IPS-11a (cell line): ENCODE measurements around the gene GOLT1A.
"Not testable (repeated sequence)": the region's sequence is repeated elsewhere in the genome, so short reads cannot be mapped to it uniquely, and the experiment has no call there.

Experiments
- H3K4me3 ChIP-seq: one replicate; pipeline ENCODE4 v1.5.1; 2013; ENCODE audit warnings: low read depth, low read length, control low read depth

The GOLT1A gene

DNA sequence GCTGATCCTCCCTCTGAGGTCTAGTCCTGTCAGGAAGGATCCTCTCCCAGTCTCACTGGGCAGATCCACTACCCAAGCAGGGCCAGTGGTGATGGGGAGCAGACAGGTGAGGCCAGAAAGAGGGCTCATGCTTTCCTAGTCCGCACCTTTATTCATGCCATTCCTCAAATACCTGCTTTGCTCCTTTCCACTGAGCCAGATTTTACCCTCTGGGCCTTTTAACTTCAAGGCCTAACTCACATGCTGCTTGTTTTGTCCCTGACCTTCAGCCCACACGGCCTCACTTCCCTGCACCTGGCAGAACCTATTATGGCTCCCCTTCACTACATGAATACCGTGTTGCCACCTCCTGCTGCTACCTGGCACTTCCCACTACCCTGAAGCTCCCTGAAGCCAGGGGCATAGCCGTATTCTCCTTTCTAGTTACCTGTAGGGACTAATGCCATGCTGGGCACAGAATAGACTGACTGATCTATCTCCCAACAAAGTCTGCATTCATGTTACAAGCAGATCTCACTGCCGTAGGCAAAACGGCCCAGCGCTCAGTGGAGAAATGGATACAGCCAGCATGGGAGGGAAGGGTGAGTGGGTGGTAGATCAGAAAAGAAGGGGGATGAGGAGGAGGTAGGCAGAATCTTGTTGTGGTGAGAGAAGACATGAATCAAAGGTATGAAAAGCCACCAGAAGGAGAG lies 36.1 kb upstream of the GOLT1A start:
- H3K4me3 ChIP-seq, result no peak overlapping the region

- no peak overlapping the region for H3K4me3 ChIP-seq
These were observed 35.2 kb upstream of the GOLT1A start for GRCh38 chr1:204248954-204249353.

DNA sequence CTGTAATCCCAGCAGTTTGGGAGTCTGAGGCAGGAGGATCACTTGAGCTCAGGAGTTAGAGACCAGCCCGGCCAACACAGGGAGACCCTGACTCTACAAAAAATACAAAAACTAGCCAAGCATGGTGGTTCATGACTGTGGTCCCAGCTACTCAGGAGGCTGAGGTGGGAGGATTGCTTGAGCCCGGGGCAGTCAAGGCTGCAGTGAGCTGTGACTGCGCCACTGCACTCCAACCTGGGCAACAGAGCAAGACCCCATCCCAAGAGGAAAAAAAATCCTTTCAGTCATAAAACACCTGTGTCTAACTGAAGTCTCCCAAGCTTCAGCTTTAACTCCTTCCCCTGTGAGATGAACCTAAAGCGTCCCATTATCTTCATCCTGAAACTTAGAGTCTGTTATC lies 33.1 kb upstream of the GOLT1A start:
- H3K4me3 ChIP-seq, result no peak overlapping the region

DNA sequence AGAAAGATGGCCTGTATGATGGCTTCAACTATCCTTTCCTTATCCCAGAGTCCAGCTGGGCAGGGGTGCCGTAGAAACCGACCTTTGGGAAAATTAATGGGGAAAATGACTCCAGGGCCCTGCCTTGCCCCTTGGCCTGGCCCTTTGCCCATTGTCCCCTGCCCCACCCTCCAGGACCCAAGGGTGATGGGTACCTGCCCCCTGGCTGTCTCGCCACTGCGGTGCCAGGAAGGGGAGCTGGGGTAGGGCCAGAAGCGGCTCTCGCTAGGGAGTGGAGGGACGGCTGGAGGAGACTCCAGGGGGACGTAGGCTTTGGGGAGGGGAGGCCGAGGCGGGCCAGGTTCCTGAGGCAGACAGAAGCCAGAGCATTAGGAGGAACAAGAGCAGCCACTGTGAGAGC lies 29.1 kb upstream of the GOLT1A start:
- no peak overlapping the region for H3K4me3 ChIP-seq

DNA sequence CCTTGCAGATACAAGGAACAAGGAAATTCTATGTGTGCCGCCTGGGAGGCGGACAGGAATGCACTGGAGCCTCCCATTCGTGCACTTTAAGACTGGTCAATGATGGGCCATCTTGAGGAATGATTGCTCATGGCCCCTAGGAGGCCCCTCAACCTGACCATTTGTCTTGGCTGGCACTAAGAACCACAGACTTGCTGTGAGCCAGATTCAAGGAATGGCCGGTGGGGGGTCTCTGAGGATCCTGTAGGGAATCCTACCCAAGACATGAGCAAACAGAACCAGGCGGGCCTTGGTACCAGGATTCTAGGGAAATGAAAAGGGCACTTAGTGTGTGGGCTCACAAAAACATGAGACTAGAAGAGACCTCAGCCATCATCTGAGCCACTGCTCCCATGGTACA lies 28.1 kb upstream of the GOLT1A start:
- H3K4me3 ChIP-seq, result no peak overlapping the region

DNA sequence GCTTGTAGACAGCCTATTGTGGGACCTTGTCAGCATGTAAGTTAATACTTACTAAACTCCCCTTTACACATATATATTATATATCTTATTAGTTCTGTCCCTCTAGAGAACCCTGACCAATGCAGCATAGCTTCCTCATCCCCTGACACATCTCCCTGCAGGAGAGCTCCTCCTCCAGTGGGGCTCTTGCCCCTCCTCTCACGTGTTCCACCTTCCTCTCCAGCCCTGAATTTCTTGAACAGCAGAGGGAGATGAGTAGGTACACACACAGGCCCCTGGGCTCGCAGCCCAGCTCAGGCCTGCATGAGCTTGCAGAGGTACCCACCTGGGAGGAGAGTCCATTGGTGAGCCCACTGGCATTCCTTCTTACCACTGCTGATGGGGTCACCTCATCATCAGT lies 27.3 kb upstream of the GOLT1A start:
- no peak overlapping the region for H3K4me3 ChIP-seq

DNA sequence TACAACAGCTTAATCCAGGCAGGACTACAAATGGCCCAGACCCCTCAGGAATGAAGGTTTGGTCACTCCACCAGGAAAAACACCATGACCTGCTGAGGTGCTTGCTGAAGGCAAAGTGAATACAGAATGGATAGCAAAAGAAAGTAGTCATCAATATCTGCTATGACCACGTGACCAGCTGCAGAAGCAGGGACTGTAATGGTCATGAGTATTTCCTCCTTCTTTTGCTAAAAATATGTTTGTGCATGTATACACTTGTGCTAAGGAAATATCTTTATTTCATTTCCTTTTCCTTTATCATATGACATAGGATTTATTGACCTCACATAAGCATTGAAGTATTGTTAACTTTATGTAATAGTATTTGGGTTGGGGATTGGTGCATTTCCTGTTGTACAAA lies 26.4 kb upstream of the GOLT1A start:
- H3K4me3 ChIP-seq, result no peak overlapping the region

GRCh38 chr1:204239401-204239800 lies 25.6 kb upstream of the GOLT1A start:
- not testable (repeated sequence) for H3K4me3 ChIP-seq

GRCh38 chr1:204238520-204238919 lies 24.7 kb upstream of the GOLT1A start:
- not testable (repeated sequence) for H3K4me3 ChIP-seq

GRCh38 chr1:204237515-204237914 lies 23.7 kb upstream of the GOLT1A start:
- H3K4me3 ChIP-seq, result not testable (repeated sequence)

DNA sequence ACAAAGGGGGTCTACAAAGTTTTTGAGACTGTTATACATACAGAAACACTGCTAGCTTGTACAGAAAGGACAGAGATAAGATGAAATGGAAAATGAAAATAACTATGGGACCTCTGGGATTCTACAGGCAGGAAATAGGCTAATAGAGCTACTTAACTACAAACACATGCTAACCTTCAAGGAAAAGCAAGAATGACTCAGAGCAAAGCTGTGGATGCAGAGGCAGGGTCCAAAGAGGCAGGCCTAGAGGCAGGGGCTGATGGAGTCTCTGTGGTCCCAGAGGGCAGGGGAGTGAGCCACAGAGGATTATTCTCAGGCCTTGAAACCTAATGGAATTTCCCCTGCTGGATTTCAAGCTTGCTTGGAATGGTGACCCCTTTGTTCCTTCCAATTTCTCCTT lies 18.7 kb upstream of the GOLT1A start:
- H3K4me3 ChIP-seq, result no peak overlapping the region

DNA sequence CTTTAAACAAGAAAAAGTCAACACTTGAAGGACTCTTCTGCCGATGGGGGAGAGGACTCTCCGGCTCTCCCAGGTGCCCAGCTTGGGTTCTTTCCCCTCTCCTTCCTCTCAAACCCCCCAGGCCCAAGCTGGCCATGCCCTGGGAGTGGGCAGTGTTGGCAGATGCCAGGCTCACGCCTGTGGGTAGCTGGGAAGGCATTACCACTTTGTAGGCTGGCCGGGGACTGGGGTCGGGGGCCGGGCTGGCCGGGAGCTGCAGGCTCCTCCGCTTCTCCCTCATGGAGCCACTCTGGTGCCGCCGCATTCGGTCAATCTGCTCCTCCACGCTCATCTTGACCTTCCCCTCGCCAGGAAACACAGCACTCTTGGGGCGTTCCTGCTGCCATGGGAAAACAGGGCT lies 16.4 kb upstream of the GOLT1A start:
- H3K4me3 ChIP-seq, result no peak overlapping the region

GRCh38 chr1:204228896-204229295 lies 15.1 kb upstream of the GOLT1A start:
- H3K4me3 ChIP-seq, result no peak overlapping the region

- no peak overlapping the region for H3K4me3 ChIP-seq
These were observed 14.4 kb upstream of the GOLT1A start for GRCh38 chr1:204227996-204228785.

GRCh38 chr1:204227351-204227750 lies 13.6 kb upstream of the GOLT1A start:
- no peak overlapping the region for H3K4me3 ChIP-seq

DNA sequence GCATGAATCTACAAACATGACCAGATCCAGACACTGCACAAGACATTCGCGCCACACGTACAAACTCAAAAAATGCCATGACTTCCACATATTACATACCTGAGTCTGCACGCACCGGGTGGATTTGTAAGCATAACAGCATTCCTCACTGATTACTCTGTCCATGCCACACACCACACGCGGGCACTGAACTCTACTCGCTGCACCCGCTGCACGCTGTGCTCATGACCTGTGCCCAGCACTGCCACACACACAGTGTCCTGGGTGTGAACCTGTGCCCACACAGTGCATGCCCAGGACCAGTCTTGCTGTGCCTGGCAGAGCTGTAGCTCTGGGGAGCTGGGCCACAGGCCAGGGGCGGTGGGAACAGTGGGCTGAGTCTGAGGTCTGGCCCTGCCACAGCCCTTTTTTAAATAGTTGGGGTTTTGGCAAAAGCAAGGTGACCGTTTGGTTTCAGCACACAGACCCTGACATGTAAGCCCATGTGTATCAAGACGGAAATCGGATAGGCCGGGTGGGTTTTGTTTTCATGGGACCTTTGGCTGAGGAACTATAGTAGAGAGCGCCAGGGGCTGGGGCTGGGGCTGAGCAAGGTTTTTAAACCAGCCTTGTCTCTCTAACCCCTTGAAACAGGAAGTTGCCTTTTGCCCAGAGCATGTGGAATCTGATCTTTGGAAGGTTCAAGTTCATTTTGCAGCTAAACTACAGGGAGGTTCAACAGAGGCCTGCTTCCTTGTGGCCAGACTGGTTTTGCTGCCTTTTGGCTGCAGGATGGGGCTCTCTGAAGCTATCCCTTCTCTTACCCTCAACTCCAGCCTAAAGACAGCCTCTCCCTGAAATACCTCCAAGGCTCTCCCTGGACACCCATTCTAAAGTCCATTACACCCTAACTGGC lies 12.3 kb upstream of the GOLT1A start:
- H3K4me3 ChIP-seq, result no peak overlapping the region

GRCh38 chr1:204224655-204225054 lies 10.9 kb upstream of the GOLT1A start:
- H3K4me3 ChIP-seq, result no peak overlapping the region

GRCh38 chr1:204223129-204223860 lies 9.5 kb upstream of the GOLT1A start:
- no peak overlapping the region for H3K4me3 ChIP-seq

DNA sequence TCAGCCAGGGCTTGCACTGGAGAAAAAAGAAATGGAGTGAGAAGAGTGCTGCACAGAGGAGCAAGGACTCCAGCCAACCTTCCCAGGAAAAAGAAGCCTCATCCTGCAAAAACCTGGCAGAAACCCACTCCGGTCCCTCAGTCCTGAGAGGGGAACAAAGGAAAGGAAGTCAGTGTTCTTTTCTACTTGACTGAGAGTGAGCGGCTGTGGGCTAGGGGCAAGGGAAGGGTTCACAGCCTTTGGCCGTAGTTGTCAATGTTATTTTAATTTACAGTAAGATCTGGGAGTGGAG lies 8.9 kb upstream of the GOLT1A start:
- no peak overlapping the region for H3K4me3 ChIP-seq

DNA sequence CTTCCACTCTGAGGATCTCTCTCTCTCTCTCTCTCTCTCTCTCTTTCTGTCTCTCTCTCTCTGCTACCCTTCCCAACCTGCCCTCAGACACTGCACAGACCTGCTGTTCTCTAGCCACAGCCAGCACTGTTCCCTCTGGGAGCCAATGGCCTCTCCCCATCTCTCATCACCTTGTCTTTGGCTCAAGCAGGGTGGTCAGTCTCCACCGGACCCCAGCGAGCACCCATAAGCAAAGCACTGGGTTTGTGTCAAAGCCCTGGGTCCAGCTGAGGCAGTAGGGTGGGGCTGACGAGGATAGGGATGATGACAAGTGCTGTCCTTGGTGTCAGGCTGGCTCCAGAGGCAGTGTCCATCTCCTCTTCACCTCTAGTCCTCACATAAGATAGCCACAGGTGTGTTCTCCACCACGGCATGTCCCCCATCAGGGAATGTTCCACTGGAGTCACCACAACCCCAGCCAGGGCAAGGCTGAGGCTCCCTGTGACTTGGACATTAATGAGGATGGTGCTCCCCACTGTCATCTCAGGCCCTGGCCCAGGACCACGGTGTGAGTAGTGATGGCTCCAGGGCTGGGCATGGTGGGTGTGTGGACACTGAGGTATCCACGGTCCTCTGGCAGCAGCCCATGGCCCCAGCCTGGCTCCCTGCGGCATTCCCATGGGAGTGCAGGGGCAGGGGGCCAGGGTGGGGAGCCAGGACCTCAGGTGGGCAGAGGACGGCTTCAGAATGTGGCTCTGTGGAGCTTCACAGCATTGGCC lies 8.4 kb upstream of the GOLT1A start:
- H3K4me3 ChIP-seq, result no peak overlapping the region
